ENCODE results near the gene PLA2G6.

DNA sequence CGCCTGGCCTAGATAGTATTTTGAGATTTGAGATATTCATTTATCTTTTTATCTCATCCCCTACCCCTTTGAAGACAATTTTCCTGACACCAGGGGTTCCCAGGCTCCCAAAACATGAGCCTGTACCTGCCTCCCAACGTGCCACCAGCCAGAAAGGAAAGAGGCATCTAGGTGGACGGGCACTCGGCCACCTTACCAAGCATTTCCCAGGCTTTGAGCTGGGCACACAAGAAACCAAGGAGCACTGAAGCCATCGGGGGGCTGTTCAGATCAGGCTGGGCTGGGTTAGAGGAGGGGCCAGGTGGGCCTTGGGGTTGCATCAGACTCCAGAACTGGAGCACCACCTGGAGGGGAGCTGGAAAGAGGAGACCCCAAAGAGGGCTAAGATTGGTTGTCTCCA is 42.7 kb downstream of the PLA2G6 start:
- TF ChIP-seq, protein P1, sequence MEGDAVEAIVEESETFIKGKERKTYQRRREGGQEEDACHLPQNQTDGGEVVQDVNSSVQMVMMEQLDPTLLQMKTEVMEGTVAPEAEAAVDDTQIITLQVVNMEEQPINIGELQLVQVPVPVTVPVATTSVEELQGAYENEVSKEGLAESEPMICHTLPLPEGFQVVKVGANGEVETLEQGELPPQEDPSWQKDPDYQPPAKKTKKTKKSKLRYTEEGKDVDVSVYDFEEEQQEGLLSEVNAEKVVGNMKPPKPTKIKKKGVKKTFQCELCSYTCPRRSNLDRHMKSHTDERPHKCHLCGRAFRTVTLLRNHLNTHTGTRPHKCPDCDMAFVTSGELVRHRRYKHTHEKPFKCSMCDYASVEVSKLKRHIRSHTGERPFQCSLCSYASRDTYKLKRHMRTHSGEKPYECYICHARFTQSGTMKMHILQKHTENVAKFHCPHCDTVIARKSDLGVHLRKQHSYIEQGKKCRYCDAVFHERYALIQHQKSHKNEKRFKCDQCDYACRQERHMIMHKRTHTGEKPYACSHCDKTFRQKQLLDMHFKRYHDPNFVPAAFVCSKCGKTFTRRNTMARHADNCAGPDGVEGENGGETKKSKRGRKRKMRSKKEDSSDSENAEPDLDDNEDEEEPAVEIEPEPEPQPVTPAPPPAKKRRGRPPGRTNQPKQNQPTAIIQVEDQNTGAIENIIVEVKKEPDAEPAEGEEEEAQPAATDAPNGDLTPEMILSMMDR (IDR thresholded peaks at IDR 0.05), result no peak
- no peak for TF ChIP-seq POLR2A (IDR thresholded peaks at IDR 0.05)

Measured in prostate gland (tissue), 2 donors.